Measurements from ENCODE around the gene SEC24C.

GRCh38 chr10:73732931-73733623, 11.1 kb upstream of the SEC24C start:
- TF ChIP-seq CTCF (conservative IDR thresholded peaks at IDR 0.05; ENCODE audit: low read length) (no peak), EZH2phosphoT487 (IDR thresholded peaks at IDR 0.05; ENCODE audit: borderline replicate concordance) (no peak)

Data from Loucy (cell line).